Suppressor macrophage treated with lipopolysaccharide for 4 hours (primary cell): ENCODE measurements around the gene SNRNP48.

ENCODE experiments used
- DNase-seq: peaks from one replicate; pipeline ENCODE4 v3.0.0-alpha.2; 2020

SNRNP48 gene

GRCh38 chr6:7559651-7560385 lies 30.2 kb upstream of the SNRNP48 start:
- DNase-seq: peak; percentile 29

DNA sequence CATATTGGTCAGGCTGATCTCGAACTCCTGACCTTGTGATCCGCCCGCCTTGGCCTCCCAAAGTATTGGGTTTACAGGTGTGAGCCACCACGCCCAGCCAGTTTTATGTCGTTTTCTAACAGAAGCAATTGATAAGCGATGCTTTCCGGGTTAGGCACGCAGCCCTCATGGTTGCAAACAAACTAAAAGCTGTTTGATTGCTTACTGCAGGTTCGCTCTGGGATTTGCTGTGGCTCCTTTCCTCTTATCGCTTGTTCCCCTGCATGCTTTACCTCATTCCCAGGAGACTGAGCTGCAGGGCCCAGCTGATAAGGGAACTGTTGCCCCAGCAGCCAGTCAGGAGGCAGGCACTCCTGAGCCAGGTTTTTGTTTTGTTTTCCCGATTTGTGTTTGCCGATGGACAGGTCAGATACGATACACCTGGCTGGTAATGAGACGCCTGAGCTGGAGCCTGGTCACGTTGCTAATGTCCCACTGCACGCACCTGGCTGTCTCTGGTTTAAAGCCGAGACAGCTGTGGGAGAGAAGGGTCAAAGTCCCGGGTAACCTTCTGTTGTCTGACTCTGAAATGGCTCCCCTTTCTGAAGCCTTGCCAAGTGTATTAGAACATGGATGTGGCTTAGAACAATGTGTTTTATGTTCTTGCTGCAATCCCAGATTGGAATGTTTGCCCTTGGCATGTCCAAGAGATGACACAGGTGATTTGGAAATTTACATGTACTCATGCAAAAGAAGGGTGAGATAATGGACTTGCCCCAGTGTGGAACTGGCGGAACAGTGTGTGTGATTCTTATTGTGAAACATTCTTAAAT lies 28.6 kb upstream of the SNRNP48 start:
- DNase-seq: no peak

DNA sequence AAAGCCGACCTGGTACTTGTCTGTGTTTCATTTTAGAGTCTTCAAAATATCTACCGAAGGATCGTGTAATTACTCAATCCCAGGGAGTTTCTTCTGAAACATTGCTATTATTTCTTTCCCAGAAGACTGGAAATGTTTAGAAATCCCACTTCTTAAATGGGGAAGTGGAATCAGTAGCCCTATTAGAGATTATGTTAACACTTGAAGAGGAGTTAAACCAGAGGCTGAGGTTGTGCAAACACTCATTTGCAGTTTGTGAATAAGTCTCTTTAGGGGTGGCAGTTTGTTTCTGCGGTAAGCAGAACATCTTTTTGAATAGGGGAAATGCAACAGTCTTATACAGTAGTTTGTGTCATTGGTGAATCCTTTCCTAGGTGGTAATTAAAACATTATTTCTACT lies 27.2 kb upstream of the SNRNP48 start:
- peak; percentile 74 for DNase-seq

DNA sequence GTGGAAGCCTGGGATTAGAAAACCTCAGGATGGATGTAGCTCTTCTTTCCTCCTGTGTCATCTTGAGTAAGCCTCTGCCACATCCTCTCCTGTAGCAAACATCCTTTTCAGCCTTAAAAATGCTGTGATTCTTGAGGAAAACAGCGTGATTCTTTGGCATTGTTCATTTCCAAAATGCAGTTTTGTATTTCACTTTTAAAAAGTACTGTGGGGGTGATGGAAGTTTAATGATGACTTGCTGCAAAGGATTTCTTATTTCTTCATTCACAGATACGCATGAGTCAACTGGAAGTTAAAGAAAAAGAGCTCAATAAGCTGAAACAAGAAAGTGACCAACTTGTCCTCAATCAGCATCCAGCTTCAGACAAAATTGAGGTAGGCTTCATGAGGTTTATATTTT lies 23.9 kb upstream of the SNRNP48 start:
- DNase-seq: no peak

- DNase-seq: no peak
These were observed 23.3 kb upstream of the SNRNP48 start for GRCh38 chr6:7566617-7567173.

- DNase-seq: no peak
These were observed 22.0 kb upstream of the SNRNP48 start for GRCh38 chr6:7568021-7568420.

- DNase-seq: no peak
These were observed 20.9 kb upstream of the SNRNP48 start for GRCh38 chr6:7569082-7569481.

GRCh38 chr6:7572213-7572943 lies 17.6 kb upstream of the SNRNP48 start:
- no peak for DNase-seq

DNA sequence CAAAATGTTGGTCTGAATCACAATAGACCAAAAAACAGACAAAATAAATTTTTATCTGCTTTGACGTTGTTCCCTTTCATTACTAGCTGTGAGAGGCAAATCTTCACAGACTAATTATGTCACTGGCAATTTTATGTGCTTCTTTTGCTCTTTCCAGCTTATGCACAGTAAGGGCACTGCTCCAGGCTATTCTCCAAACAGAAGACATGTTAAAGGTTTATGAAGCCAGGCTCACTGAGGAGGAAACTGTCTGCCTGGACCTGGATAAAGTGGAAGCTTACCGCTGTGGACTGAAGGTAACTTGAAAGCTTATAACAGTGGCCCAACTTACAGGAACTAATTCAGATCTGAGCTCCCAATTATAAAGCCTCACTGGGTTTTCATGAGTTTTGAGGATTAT lies 15.5 kb upstream of the SNRNP48 start:
- DNase-seq: no peak

DNA sequence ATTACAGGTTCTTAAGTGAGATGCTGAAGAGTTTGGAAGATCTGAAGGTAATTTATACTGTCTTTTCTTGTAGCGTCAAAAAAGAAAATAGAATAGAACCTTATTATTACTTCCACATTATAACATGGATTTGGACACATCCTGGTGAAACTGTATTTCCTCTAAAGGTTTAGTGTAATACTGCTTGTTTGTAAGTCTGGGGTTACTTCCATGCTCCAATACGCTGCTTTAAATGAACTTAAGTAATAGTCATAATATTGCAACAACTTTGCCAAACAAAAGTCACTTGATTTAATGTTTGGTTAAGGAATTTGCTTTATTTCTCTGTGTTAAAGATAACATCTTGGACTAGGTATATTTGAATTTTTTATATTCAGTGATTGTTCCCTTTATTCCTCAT lies 11.5 kb upstream of the SNRNP48 start:
- no peak for DNase-seq

GRCh38 chr6:7578931-7579330 lies 11.1 kb upstream of the SNRNP48 start:
- no peak for DNase-seq

GRCh38 chr6:7579851-7580250 lies 10.1 kb upstream of the SNRNP48 start:
- DNase-seq: no peak

DNA sequence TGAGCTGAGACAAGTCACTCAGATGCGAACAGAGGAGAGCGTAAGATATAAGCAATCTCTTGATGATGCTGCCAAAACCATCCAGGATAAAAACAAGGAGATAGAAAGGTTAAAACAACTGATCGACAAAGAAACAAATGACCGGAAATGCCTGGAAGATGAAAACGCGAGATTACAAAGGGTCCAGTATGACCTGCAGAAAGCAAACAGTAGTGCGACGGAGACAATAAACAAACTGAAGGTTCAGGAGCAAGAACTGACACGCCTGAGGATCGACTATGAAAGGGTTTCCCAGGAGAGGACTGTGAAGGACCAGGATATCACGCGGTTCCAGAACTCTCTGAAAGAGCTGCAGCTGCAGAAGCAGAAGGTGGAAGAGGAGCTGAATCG lies 9.5 kb upstream of the SNRNP48 start:
- no peak for DNase-seq

DNA sequence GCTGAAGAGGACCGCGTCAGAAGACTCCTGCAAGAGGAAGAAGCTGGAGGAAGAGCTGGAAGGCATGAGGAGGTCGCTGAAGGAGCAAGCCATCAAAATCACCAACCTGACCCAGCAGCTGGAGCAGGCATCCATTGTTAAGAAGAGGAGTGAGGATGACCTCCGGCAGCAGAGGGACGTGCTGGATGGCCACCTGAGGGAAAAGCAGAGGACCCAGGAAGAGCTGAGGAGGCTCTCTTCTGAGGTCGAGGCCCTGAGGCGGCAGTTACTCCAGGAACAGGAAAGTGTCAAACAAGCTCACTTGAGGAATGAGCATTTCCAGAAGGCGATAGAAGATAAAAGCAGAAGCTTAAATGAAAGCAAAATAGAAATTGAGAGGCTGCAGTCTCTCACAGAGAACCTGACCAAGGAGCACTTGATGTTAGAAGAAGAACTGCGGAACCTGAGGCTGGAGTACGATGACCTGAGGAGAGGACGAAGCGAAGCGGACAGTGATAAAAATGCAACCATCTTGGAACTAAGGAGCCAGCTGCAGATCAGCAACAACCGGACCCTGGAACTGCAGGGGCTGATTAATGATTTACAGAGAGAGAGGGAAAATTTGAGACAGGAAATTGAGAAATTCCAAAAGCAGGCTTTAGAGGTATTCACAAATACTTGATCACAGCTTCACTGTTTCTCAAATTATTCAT lies 8.9 kb upstream of the SNRNP48 start:
- DNase-seq: no peak

GRCh38 chr6:7585287-7585930 lies 4.6 kb upstream of the SNRNP48 start:
- DNase-seq: no peak

- DNase-seq: no peak
These were observed 2.3 kb upstream of the SNRNP48 start for GRCh38 chr6:7587631-7588100.

GRCh38 chr6:7588506-7588905 lies 1.5 kb upstream of the SNRNP48 start:
- DNase-seq: peak; percentile 45

DNA sequence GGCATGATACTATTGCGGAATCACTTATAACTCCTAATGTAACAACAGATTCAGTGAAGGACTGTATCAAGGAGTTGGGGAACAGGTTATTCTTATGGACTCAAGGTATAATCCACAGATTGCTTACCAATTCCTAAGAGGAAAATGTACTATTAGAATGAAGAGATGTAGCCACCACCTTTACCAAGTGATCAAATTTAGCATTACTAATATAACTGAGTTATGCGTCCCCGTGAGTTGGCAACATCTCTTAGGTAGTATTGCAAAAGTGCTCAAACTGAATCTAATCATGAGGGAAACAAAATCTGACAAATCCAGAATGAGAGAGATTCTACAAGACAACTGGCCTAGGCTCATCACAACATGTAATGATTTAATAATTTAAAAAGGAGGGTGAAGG lies 777 bp upstream of the SNRNP48 start:
- DNase-seq: no peak

DNA sequence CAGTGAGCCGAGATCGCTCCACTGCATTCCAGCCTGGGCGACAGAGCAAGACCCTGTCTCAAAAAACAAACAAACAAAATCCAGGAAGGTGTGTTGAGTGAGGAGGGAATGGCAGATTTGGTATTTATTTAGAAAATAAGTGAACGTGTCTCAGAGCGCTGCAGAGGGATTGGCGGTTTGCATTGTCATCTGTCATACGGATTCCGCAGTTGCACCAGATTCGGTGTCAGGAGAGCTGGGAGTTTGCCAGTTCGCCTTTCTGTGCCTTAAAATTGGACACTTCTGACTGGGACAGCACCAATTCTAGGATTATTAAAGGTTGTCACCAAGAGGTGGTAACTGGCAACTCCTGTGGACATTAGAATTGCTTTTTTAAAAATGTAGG lies 912 bp downstream of the SNRNP48 start:
- DNase-seq: peak; percentile 58

DNA sequence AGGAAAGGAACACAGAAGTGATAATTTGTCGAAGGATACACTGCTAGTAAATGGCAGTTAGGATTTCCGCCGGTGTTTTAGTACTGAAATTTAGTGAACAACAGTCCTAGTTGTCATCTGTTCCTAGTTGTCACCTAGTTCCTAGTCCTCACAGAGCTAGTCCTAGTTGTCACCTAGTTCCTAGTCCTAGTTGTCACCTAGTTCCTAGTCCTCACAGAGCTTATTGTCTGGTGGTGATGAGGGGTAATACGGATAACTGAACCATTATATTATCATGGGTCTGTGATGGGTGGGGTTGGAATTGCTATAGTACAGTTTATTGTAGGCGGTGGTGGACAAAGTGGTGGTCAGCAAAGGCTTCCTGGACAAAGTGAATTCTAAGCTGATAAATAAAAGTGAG lies 1.8 kb downstream of the SNRNP48 start:
- DNase-seq: no peak

GRCh38 chr6:7593229-7593628 lies 3.2 kb downstream of the SNRNP48 start:
- DNase-seq: no peak

DNA sequence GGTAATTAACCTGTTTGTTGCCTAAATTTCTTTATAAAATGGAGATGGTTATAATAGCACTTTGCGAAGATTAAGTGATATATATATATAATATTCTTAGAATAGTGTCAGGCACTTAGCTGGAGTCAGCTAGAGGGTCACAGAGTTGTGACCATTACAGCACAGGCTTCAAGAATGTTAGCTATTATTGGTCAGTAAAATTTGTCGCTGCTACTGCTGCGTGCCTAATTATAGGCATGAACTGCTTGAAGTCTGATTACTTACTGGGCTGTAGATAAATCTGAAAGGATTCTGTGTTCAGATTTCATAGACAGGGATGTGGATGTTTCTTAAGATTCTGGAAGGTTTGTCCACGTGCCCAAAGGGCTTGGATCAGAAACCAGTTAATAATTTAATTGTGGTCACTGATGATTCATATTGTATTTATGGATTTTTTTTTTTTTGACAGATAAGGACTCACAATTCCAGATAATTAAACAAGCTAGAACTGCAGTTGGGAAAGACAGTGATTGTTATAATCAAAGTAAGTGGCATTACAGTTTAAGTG lies 4.7 kb downstream of the SNRNP48 start:
- no peak for DNase-seq
